Prostate gland (tissue), 2 donors: ENCODE measurements around the gene PPP1R12B. TPM values are rescaled to one million over a fixed set of nuclear protein-coding genes. Genes with fewer than 3 reads are reported as not detected.
A peak's percentile ranks its signal among the peaks of the same experiment; 100 is the strongest.
"Not testable (repeated sequence)": the region's sequence is repeated elsewhere in the genome, so short reads cannot be mapped to it uniquely, and the experiment has no call there.

Experiments used
- DNase-seq: peaks from one replicate; pipeline ENCODE4 v3.0.0-alpha.2; 2019; ENCODE audit warnings: low spot score
- H3K27ac ChIP-seq, 2 donors: fragments of 200-600 bp; sonication (generic); 2 replicates each; pipeline ENCODE4 v1.5.1; 2017 to 2019
- H3K27me3 ChIP-seq: fragments of 200-600 bp; sonication (generic); replicated peaks from 2 replicates; pipeline ENCODE4 v1.5.1; 2019; ENCODE audit not compliant: insufficient read depth
- H3K36me3 ChIP-seq, 2 donors: fragments of 200-600 bp; sonication (generic); 1 replicate in 1 of 2; 2 replicates in 1 of 2; pipeline versions ENCODE4 v1.5.1 to v1.8.1; 2017 to 2019
- H3K4me1 ChIP-seq: fragments of 200-600 bp; sonication (generic); replicated peaks from 2 replicates; pipeline ENCODE4 v1.5.1; 2019
- H3K4me3 ChIP-seq, 2 donors: fragments of 200-600 bp; sonication (generic); 2 replicates each; pipeline ENCODE4 v1.5.1; 2017 to 2019
- H3K9me3 ChIP-seq: fragments of 200-600 bp; sonication (generic); 2 replicates; pipeline ENCODE4 v1.5.1; 2017
- CTCF ChIP-seq, 4 experiments: fragments of 200-600 bp in 2 of 4; fragments of 450-650 bp in 2 of 4; sonication (generic) in 2 of 4; IDR thresholded peaks; 1 replicate in 3 of 4; 2 replicates in 1 of 4; pipeline ENCODE4 v1.5.1; 2016 to 2019; ENCODE audit warnings: antibody characterized with exemption in 4 of 4, mild to moderate bottlenecking in 2 of 4, moderate library complexity in 2 of 4
- POLR2A ChIP-seq: fragments of 450-650 bp; IDR thresholded peaks from one replicate; pipeline ENCODE4 v1.6.1; 2016; ENCODE audit warnings: antibody characterized with exemption, mild to moderate bottlenecking
- POLR2AphosphoS5 ChIP-seq: sonication (generic); formaldehyde crosslinking; IDR thresholded peaks from one replicate; pipeline ENCODE4 v1.6.1; 2017; ENCODE audit warnings: antibody characterized with exemption
- WGBS: methylation state at CpG from one replicate; pipeline ENCODE4 v1.1.5; 2018; 5-methylcytosine and 5-hydroxymethylcytosine counted together
- intact Hi-C: fragments of 100-400 bp; cut with DNase I; formaldehyde crosslinking; loops from one replicate; pipeline ENCODE4 v1.14.2; 2022
- total RNA-seq, 2 donors: library from RNA; depleted of rRNA; stranded (reverse); fragments of >200 nt; gene quantifications; one replicate each; pipeline ENCODE4 v1.1.0, GENCODE V29; 2016

PPP1R12B gene
- total RNA-seq, 2 donors from 2014 or later, result 116 to 179 TPM

- intact Hi-C loops, result loop anchor here (10.0 kb wide), 1 partner anchor 61 kb away; the partner anchor contains the start of genes PPP1R12B and UBE2T
- 64% methylated on average over 1 of the region's 1 CpG for WGBS
- H3K27ac ChIP-seq, result peak overlapping the region in 1 of 2 donors; percentile 45
- DNase-seq, result peak; percentile 58
- no peaks in the 10 kb centered on the region for H3K4me1 ChIP-seq
- peak; percentile 84 for TF ChIP-seq POLR2AphosphoS5
- TF ChIP-seq CTCF (IDR thresholded peaks at IDR 0.05), result no peak
- no peaks in the 10 kb centered on the region for H3K9me3 ChIP-seq
- no peaks in the 10 kb centered on the region for H3K27me3 ChIP-seq
- H3K36me3 ChIP-seq, result no peaks in the 10 kb centered on the region
- H3K4me3 ChIP-seq, result no peak overlapping the region
Observed at GRCh38 chr1:202405928-202406327, 57.4 kb downstream of the PPP1R12B start.

GRCh38 chr1:202406896-202407295, 58.4 kb downstream of the PPP1R12B start:
- intact Hi-C loops, result loop anchor here (10.0 kb wide), 1 partner anchor 62 kb away; the partner anchor contains the start of genes PPP1R12B and UBE2T
- 53% methylated on average over 2 of the region's 2 CpGs for WGBS
- not testable (repeated sequence) for DNase-seq, H3K9me3 ChIP-seq, H3K4me3 ChIP-seq, H3K27ac ChIP-seq, H3K27me3 ChIP-seq, H3K4me1 ChIP-seq, H3K36me3 ChIP-seq

- not testable (repeated sequence) for H3K27ac ChIP-seq, H3K27me3 ChIP-seq, DNase-seq, H3K4me3 ChIP-seq, H3K36me3 ChIP-seq, H3K9me3 ChIP-seq, H3K4me1 ChIP-seq
- intact Hi-C loops, result loop anchor here (10.0 kb wide), 1 partner anchor 63 kb away; the partner anchor contains the start of genes PPP1R12B and UBE2T
- whole genome bisulfite sequencing, result 48% methylated on average over 2 of the region's 2 CpGs
Observed at GRCh38 chr1:202407378-202407777, 58.9 kb downstream of the PPP1R12B start.

- peak; percentile 5 for DNase-seq
- H3K36me3 ChIP-seq, H3K9me3 ChIP-seq, H3K4me1 ChIP-seq, H3K4me3 ChIP-seq, H3K27me3 ChIP-seq, intact Hi-C loops: not testable (repeated sequence)
- 43% methylated on average over 2 of the region's 2 CpGs for WGBS
- peak overlapping the region; percentile 10 to 30 for H3K27ac ChIP-seq
Observed at GRCh38 chr1:202410251-202410650, 61.8 kb downstream of the PPP1R12B start.

GRCh38 chr1:202410854-202411357, 62.4 kb downstream of the PPP1R12B start:
- peak overlapping the region in 1 of 2 donors; percentile 10 for H3K27ac ChIP-seq
- WGBS, result 21% methylated on average over 5 of the region's 5 CpGs
- DNase-seq, H3K36me3 ChIP-seq, intact Hi-C loops, H3K4me1 ChIP-seq, H3K9me3 ChIP-seq, H3K27me3 ChIP-seq, H3K4me3 ChIP-seq: not testable (repeated sequence)

- no peak for DNase-seq
- intact Hi-C loops, result no loop called here
- H3K36me3 ChIP-seq, result no peaks in the 10 kb centered on the region
- H3K27ac ChIP-seq, result no peak overlapping the region
- H3K9me3 ChIP-seq, result no peaks in the 10 kb centered on the region
- no peaks in the 10 kb centered on the region for H3K27me3 ChIP-seq
- no peak overlapping the region for H3K4me3 ChIP-seq
- H3K4me1 ChIP-seq, result no peaks in the 10 kb centered on the region
- TF ChIP-seq POLR2A, result no peak
- TF ChIP-seq CTCF (IDR thresholded peaks at IDR 0.05), result no peak
Observed at GRCh38 chr1:202411422-202411821, 62.9 kb downstream of the PPP1R12B start.

GRCh38 chr1:202412421-202412820, 63.9 kb downstream of the PPP1R12B start:
- WGBS, result 57% methylated on average over 3 of the region's 3 CpGs
- H3K4me3 ChIP-seq, H3K27ac ChIP-seq, intact Hi-C loops, H3K27me3 ChIP-seq, H3K9me3 ChIP-seq, H3K36me3 ChIP-seq, H3K4me1 ChIP-seq, DNase-seq: not testable (repeated sequence)
